H1 (cell line): ENCODE measurements around the gene DAG1. TPM values are rescaled to one million over a fixed set of nuclear protein-coding genes. Genes with fewer than 3 reads are reported as not detected.

Source experiments
- CTCF ChIA-PET: fragments of 300-600 bp; sonication (Branson Sonifier 250); formaldehyde crosslinking; loops from one replicate; lab custom pipeline; 2021; ENCODE audit not compliant: partially characterized antibody; lab: Charles Lee
- POLR2A ChIA-PET: fragments of 300-600 bp; sonication (Branson Sonifier 250); formaldehyde crosslinking; loops from one replicate; lab custom pipeline; 2021; ENCODE audit warnings: inconsistent platforms; ENCODE audit not compliant: partially characterized antibody; lab: Charles Lee
- DNase-seq, 2 experiments: peaks; one replicate each; pipeline versions ENCODE4 v3.0.0 to v3.0.0-alpha.2; 2010 to 2022; ENCODE audit warnings: low spot score in 2 of 2, low read depth in 1 of 2, mixed read lengths in 1 of 2
- FAIRE-seq: peaks from 2 replicates; lab custom pipeline; 2011; peaks lifted over from hg19 to GRCh38; lab: Jason Lieb, UNC
- H2AFZ ChIP-seq: 2 replicates; pipeline ENCODE4 v1.8.1; 2012; ENCODE audit warnings: low read length, inconsistent platforms
- H2AK5ac ChIP-seq: 2 replicates; pipeline ENCODE4 v1.6.1; 2013; ENCODE audit warnings: low read depth, low read length
- H2BK120ac ChIP-seq: replicated peaks from 2 replicates; pipeline ENCODE3; 2013; ENCODE audit warnings: low read depth, low read length, inconsistent platforms
- H2BK12ac ChIP-seq: 2 replicates; pipeline ENCODE4 v1.6.1; 2013; ENCODE audit warnings: low read depth, low read length
- H2BK15ac ChIP-seq: 2 replicates; pipeline ENCODE4 v1.6.1; 2013; ENCODE audit warnings: low read length
- H2BK20ac ChIP-seq: 2 replicates; pipeline ENCODE4 v1.6.1; 2013; ENCODE audit warnings: low read length
- H2BK5ac ChIP-seq: 2 replicates; pipeline ENCODE4 v1.6.1; 2013; ENCODE audit warnings: low read depth, low read length
- H3K14ac ChIP-seq: 2 replicates; pipeline ENCODE4 v1.6.1; 2013; ENCODE audit warnings: inconsistent platforms; ENCODE audit not compliant: insufficient read length
- H3K18ac ChIP-seq: 2 replicates; pipeline ENCODE4 v1.6.1; 2013; ENCODE audit warnings: low read length; ENCODE audit errors: extremely low read depth
- H3K23ac ChIP-seq: 2 replicates; pipeline ENCODE4 v1.6.1; 2013; ENCODE audit warnings: inconsistent platforms; ENCODE audit not compliant: insufficient read length
- H3K23me2 ChIP-seq: 2 replicates; pipeline ENCODE4 v1.6.1; 2013; ENCODE audit warnings: low read depth, low read length
- H3K27ac ChIP-seq: 2 replicates; pipeline ENCODE4 v1.6.1; 2011; ENCODE audit warnings: low read depth, low read length, inconsistent platforms
- H3K27me3 ChIP-seq, 4 experiments: replicated peaks in 1 of 4; 1 replicate in 1 of 4; 2 replicates in 3 of 4; pipeline versions ENCODE4 v1.6.1 to v1.8.1; 2011 to 2013; ENCODE audit warnings: low read length in 3 of 4, mild to moderate bottlenecking in 3 of 4, inconsistent platforms in 2 of 4, mixed read lengths in 2 of 4, moderate library complexity in 1 of 4; ENCODE audit not compliant: control insufficient read depth in 3 of 4, insufficient read depth in 3 of 4; ENCODE audit errors: extremely low read depth in 1 of 4
- H3K36me3 ChIP-seq, 4 experiments: 2 replicates each; pipeline versions ENCODE4 v1.6.1 to v1.8.1; 2011 to 2013; ENCODE audit warnings: mild to moderate bottlenecking in 4 of 4, low read length in 3 of 4, moderate library complexity in 2 of 4, control low read depth in 1 of 4, inconsistent platforms in 1 of 4; ENCODE audit not compliant: insufficient read depth in 4 of 4, control insufficient read depth in 2 of 4
- H3K4ac ChIP-seq: replicated peaks from 2 replicates; pipeline ENCODE3; 2013; ENCODE audit warnings: low read length, low read depth, mixed read lengths, inconsistent platforms; ENCODE audit not compliant: insufficient read length
- H3K4me1 ChIP-seq, 4 experiments: replicated peaks in 1 of 4; 1 replicate in 1 of 4; 2 replicates in 3 of 4; pipeline versions ENCODE4 v1.6.1 to v1.8.1; 2011 to 2013; ENCODE audit warnings: low read length in 3 of 4, inconsistent platforms in 2 of 4, mixed read lengths in 1 of 4; ENCODE audit not compliant: insufficient read depth in 4 of 4, control insufficient read depth in 3 of 4
- H3K4me2 ChIP-seq, 2 experiments: 2 replicates each; pipeline versions ENCODE4 v1.6.1 to v1.8.1; 2011 to 2013; ENCODE audit warnings: low read depth in 2 of 2, low read length in 2 of 2, control low read depth in 1 of 2, inconsistent platforms in 1 of 2, mild to moderate bottlenecking in 1 of 2; ENCODE audit not compliant: insufficient read depth in 1 of 2
- H3K4me3 ChIP-seq, 4 experiments: fragments of 200-600, 300-600 bp in 1 of 4; sonication (generic), shearing (Covaris generic), sonication (Bioruptor Twin) in 1 of 4; 2 replicates each; pipeline versions ENCODE4 v1.5.1 to v1.8.1; 2011 to 2016; ENCODE audit warnings: low read length in 4 of 4, low read depth in 3 of 4, control low read depth in 2 of 4, inconsistent platforms in 2 of 4, mild to moderate bottlenecking in 2 of 4, mixed read lengths in 1 of 4, moderate library complexity in 1 of 4; ENCODE audit not compliant: insufficient read depth in 2 of 4; ENCODE audit errors: extremely low read depth in 1 of 4
- H3K56ac ChIP-seq: replicated peaks from 2 replicates; pipeline ENCODE3; 2013; ENCODE audit warnings: low read depth, mild to moderate bottlenecking, mixed read lengths, low read length, inconsistent platforms; ENCODE audit not compliant: insufficient read length
- H3K79me1 ChIP-seq: 2 replicates; pipeline ENCODE4 v1.6.1; 2013; ENCODE audit warnings: low read depth, low read length, control low read depth
- H3K79me2 ChIP-seq, 2 experiments: 2 replicates each; pipeline versions ENCODE4 v1.6.1 to v1.8.1; 2012 to 2013; ENCODE audit warnings: low read length in 2 of 2, mild to moderate bottlenecking in 2 of 2, inconsistent platforms in 1 of 2; ENCODE audit not compliant: insufficient read depth in 2 of 2, control insufficient read depth in 1 of 2
- H3K9ac ChIP-seq, 4 experiments: replicated peaks in 1 of 4; 1 replicate in 1 of 4; 2 replicates in 3 of 4; pipeline versions ENCODE4 v1.6.1 to v1.8.1; 2011 to 2013; ENCODE audit warnings: low read depth in 3 of 4, low read length in 3 of 4, control low read depth in 2 of 4, mild to moderate bottlenecking in 2 of 4, moderate library complexity in 2 of 4, inconsistent platforms in 1 of 4; ENCODE audit errors: extremely low read depth in 1 of 4
- H3K9me3 ChIP-seq, 2 experiments: 2 replicates each; pipeline versions ENCODE4 v1.6.1 to v1.8.1; 2012 to 2013; ENCODE audit warnings: mild to moderate bottlenecking in 2 of 2, moderate library complexity in 2 of 2, control low read depth in 1 of 2, inconsistent platforms in 1 of 2, low read depth in 1 of 2, low read length in 1 of 2, mixed read lengths in 1 of 2; ENCODE audit not compliant: insufficient read depth in 2 of 2
- H4K20me1 ChIP-seq, 2 experiments: replicated peaks in 1 of 2; 2 replicates each; pipeline versions ENCODE3 to v1.8.1; 2011 to 2013; ENCODE audit warnings: inconsistent platforms in 2 of 2, low read length in 2 of 2, mild to moderate bottlenecking in 1 of 2; ENCODE audit not compliant: insufficient read depth in 2 of 2, control insufficient read depth in 1 of 2
- H4K5ac ChIP-seq: 2 replicates; pipeline ENCODE4 v1.6.1; 2013; ENCODE audit warnings: low read length, low read depth, mixed read lengths, inconsistent platforms; ENCODE audit not compliant: insufficient read length
- H4K8ac ChIP-seq: 2 replicates; pipeline ENCODE4 v1.8.0; 2013; ENCODE audit warnings: mild to moderate bottlenecking, moderate library complexity, low read length, inconsistent platforms; ENCODE audit not compliant: insufficient read depth; ENCODE audit errors: extremely low read depth
- H4K91ac ChIP-seq: replicated peaks from 2 replicates; pipeline ENCODE3; 2013; ENCODE audit warnings: low read length, mixed read lengths, inconsistent platforms; ENCODE audit not compliant: insufficient read length
- CBX8 ChIP-seq: fragments of 300-800, 300-1000 bp; sonication (generic); IDR thresholded peaks from 2 replicates; pipeline ENCODE4 v1.7.1; 2016; ENCODE audit warnings: low read depth, low read length, borderline replicate concordance
- CEBPB ChIP-seq: IDR thresholded peaks from 2 replicates; pipeline ENCODE4 v1.6.1; 2012; ENCODE audit warnings: low read depth, low read length
- EGR1 ChIP-seq: IDR thresholded peaks from 2 replicates; pipeline ENCODE4 v1.6.1; 2011; ENCODE audit warnings: low read depth, low read length, borderline replicate concordance
- EP300 ChIP-seq, 2 experiments: IDR thresholded peaks; 1 replicate in 1 of 2; 2 replicates in 1 of 2; pipeline ENCODE4 v1.6.1; 2011 to 2012; ENCODE audit warnings: low read depth in 2 of 2, low read length in 2 of 2, mild to moderate bottlenecking in 2 of 2, borderline replicate concordance in 1 of 2, inconsistent platforms in 1 of 2, moderate library complexity in 1 of 2
- TBP ChIP-seq: IDR thresholded peaks from 2 replicates; pipeline ENCODE4 v1.6.1; 2011; ENCODE audit warnings: low read depth, low read length, improper control_type of control experiment
- TEAD4 ChIP-seq: IDR thresholded peaks from 2 replicates; pipeline ENCODE4 v1.6.1; 2012; ENCODE audit warnings: low read depth, low read length, inconsistent platforms, mixed read lengths
- ZNF274 ChIP-seq: IDR thresholded peaks from 2 replicates; pipeline ENCODE4 v1.7.0; 2012; ENCODE audit warnings: low read length, borderline replicate concordance; ENCODE audit errors: extremely low read depth
- WGBS, 2 experiments: shearing (Covaris generic) in 1 of 2; methylation state at CpG; one replicate each; pipeline versions ENCODE4 v1.1.6 to v1.1.7; 2013 to 2015; ENCODE audit warnings: low lambda C conversion rate in 2 of 2, mixed read lengths in 2 of 2, inconsistent platforms in 1 of 2, low coverage in 1 of 2, missing lambda C conversion rate in 1 of 2; ENCODE audit not compliant: insufficient replicate concordance in 2 of 2, insufficient coverage in 1 of 2, insufficient read length in 1 of 2; ENCODE audit errors: extremely low coverage in 1 of 2, missing lambda C conversion rate in 1 of 2; 5-methylcytosine and 5-hydroxymethylcytosine counted together
- polyA plus RNA-seq, 7 experiments: library from polyadenylated mRNA; depleted of rRNA in 3 of 7; stranded (reverse) in 5 of 7; unstranded in 2 of 7; fragments of >200 nt in 5 of 7; fragments of 200-250 nt in 2 of 7; gene quantifications; 1 replicate in 5 of 7; 2 replicates in 1 of 7; 4 replicates in 1 of 7; pipeline versions ENCODE4 v1.2.1 to v1.2.3, GENCODE V29; 2011 to 2013; ENCODE audit warnings: missing spikeins in 2 of 7, mixed read lengths in 2 of 7
- total RNA-seq: library from RNA; stranded (reverse); fragmentation: NEBNext Ultra II Directional; extraction: Animal tissue kit (Norgen Biotek cat#: 25700); gene quantifications from 2 replicates; pipeline ENCODE4 v1.2.1, GENCODE V29; 2021

Gene DAG1
- total and polyA plus RNA-seq, 2 of the 8 experiments (the other 6 are each of a cell fraction or from before 2014, with no cell fraction given): 97.5 to 138 TPM

GRCh38 chr3:49518441-49518840 is 48.4 kb downstream of the DAG1 start:
- Histone ChIP-seq H3K9me3 (no peaks in the 10 kb centered on the region), H2BK12ac (no peak overlapping the region)
- TF ChIP-seq CBX8: no peak
- TF ChIP-seq EP300 (IDR thresholded peaks at IDR 0.05; ENCODE audit: borderline replicate concordance in 1 of 2, low read depth in 2 of 2, low read length in 2 of 2): no peak
- TF ChIP-seq TBP: no peak
- no peak for TF ChIP-seq ZNF274
- no peak for TF ChIP-seq EGR1
- TF ChIP-seq CEBPB: no peak
- TF ChIP-seq TEAD4: no peak
- TF ChIP-seq, all 59 proteins: peak for 0
- DNase-seq: no peak
- H3K4ac ChIP-seq: no peak overlapping the region
- no peak overlapping the region for H2BK15ac ChIP-seq
- WGBS, 2 experiments: 86% methylated on average over 5 of the region's 5 CpGs; no CpG with 5 or more reads in 1 of the 2 experiments
- H4K5ac ChIP-seq: no peak overlapping the region
- no peak overlapping the region for H3K18ac ChIP-seq
- H3K4me2 ChIP-seq: no peak overlapping the region
- H3K79me1 ChIP-seq: peaks cover 12% of the 10 kb centered on the region
- peaks cover 0 to 38% of the 10 kb centered on the region in 2 experiments; a peak in 3 of 4 replicates for H3K79me2 ChIP-seq
- H2BK120ac ChIP-seq: no peak overlapping the region
- H3K56ac ChIP-seq: no peak overlapping the region
- no peak overlapping the region for H3K9ac ChIP-seq
- ChIA-PET POLR2A (interaction anchor here (0.7 to 1.2 kb wide), 2 partner anchors 8 to 17 kb away, joined by 3 read pairs; no protein-coding TSS in a partner anchor), CTCF (interaction anchor here (0.6 to 6.9 kb wide), 6 partner anchors 9 to 70 kb away, joined by 3 to 25 read pairs (median 6); no protein-coding TSS in a partner anchor)
- no peaks in the 10 kb centered on the region for H3K23me2 ChIP-seq
- no peak overlapping the region for H3K27ac ChIP-seq
- H3K23ac ChIP-seq: no peak overlapping the region
- FAIRE-seq: no peak
- H2BK5ac ChIP-seq: no peak overlapping the region
- no peak overlapping the region for H4K8ac ChIP-seq
- H2BK20ac ChIP-seq: no peak overlapping the region
- no peak overlapping the region for H3K4me3 ChIP-seq
- H3K27me3 ChIP-seq: no peaks in the 10 kb centered on the region
- no peak overlapping the region for H2AFZ ChIP-seq
- H4K91ac ChIP-seq: no peak overlapping the region
- no peak overlapping the region for H3K14ac ChIP-seq
- H3K36me3 ChIP-seq: peaks cover 3 to 34% (median 10%) of the 10 kb centered on the region in 4 experiments; a peak in 5 of 8 replicates
- H2AK5ac ChIP-seq: no peak overlapping the region
- peaks cover 2 to 13% of the 10 kb centered on the region in 2 experiments for H4K20me1 ChIP-seq
- H3K4me1 ChIP-seq: peaks cover 0 to 4% (median 0%) of the 10 kb centered on the region in 4 experiments; a peak in 3 of 7 replicates
